H1 (cell line): ENCODE results near the gene GPR37. TPM values are rescaled to one million over a fixed set of nuclear protein-coding genes. Genes with fewer than 3 reads are reported as not detected.

ENCODE experiments used
- CTCF ChIA-PET: fragments of 300-600 bp; sonication (Branson Sonifier 250); formaldehyde crosslinking; loops from one replicate; lab custom pipeline; 2021; ENCODE audit not compliant: partially characterized antibody; lab: Charles Lee
- POLR2A ChIA-PET: fragments of 300-600 bp; sonication (Branson Sonifier 250); formaldehyde crosslinking; loops from one replicate; lab custom pipeline; 2021; ENCODE audit warnings: inconsistent platforms; ENCODE audit not compliant: partially characterized antibody; lab: Charles Lee
- DNase-seq, 2 experiments: peaks; one replicate each; pipeline versions ENCODE4 v3.0.0 to v3.0.0-alpha.2; 2010 to 2022; ENCODE audit warnings: low spot score in 2 of 2, low read depth in 1 of 2, mixed read lengths in 1 of 2
- FAIRE-seq: peaks from 2 replicates; lab custom pipeline; 2011; peaks lifted over from hg19 to GRCh38; lab: Jason Lieb, UNC
- H2AFZ ChIP-seq: 2 replicates; pipeline ENCODE4 v1.8.1; 2012; ENCODE audit warnings: low read length, inconsistent platforms
- H2AK5ac ChIP-seq: 2 replicates; pipeline ENCODE4 v1.6.1; 2013; ENCODE audit warnings: low read depth, low read length
- H2BK120ac ChIP-seq: replicated peaks from 2 replicates; pipeline ENCODE3; 2013; ENCODE audit warnings: low read depth, low read length, inconsistent platforms
- H2BK12ac ChIP-seq: 2 replicates; pipeline ENCODE4 v1.6.1; 2013; ENCODE audit warnings: low read depth, low read length
- H2BK15ac ChIP-seq: 2 replicates; pipeline ENCODE4 v1.6.1; 2013; ENCODE audit warnings: low read length
- H2BK20ac ChIP-seq: 2 replicates; pipeline ENCODE4 v1.6.1; 2013; ENCODE audit warnings: low read length
- H2BK5ac ChIP-seq: 2 replicates; pipeline ENCODE4 v1.6.1; 2013; ENCODE audit warnings: low read depth, low read length
- H3K14ac ChIP-seq: 2 replicates; pipeline ENCODE4 v1.6.1; 2013; ENCODE audit warnings: inconsistent platforms; ENCODE audit not compliant: insufficient read length
- H3K18ac ChIP-seq: 2 replicates; pipeline ENCODE4 v1.6.1; 2013; ENCODE audit warnings: low read length; ENCODE audit errors: extremely low read depth
- H3K23ac ChIP-seq: 2 replicates; pipeline ENCODE4 v1.6.1; 2013; ENCODE audit warnings: inconsistent platforms; ENCODE audit not compliant: insufficient read length
- H3K23me2 ChIP-seq: 2 replicates; pipeline ENCODE4 v1.6.1; 2013; ENCODE audit warnings: low read depth, low read length
- H3K27ac ChIP-seq: 2 replicates; pipeline ENCODE4 v1.6.1; 2011; ENCODE audit warnings: low read depth, low read length, inconsistent platforms
- H3K27me3 ChIP-seq, 4 experiments: replicated peaks in 1 of 4; 1 replicate in 1 of 4; 2 replicates in 3 of 4; pipeline versions ENCODE4 v1.6.1 to v1.8.1; 2011 to 2013; ENCODE audit warnings: low read length in 3 of 4, mild to moderate bottlenecking in 3 of 4, inconsistent platforms in 2 of 4, mixed read lengths in 2 of 4, moderate library complexity in 1 of 4; ENCODE audit not compliant: control insufficient read depth in 3 of 4, insufficient read depth in 3 of 4; ENCODE audit errors: extremely low read depth in 1 of 4
- H3K36me3 ChIP-seq, 4 experiments: 2 replicates each; pipeline versions ENCODE4 v1.6.1 to v1.8.1; 2011 to 2013; ENCODE audit warnings: mild to moderate bottlenecking in 4 of 4, low read length in 3 of 4, moderate library complexity in 2 of 4, control low read depth in 1 of 4, inconsistent platforms in 1 of 4; ENCODE audit not compliant: insufficient read depth in 4 of 4, control insufficient read depth in 2 of 4
- H3K4ac ChIP-seq: replicated peaks from 2 replicates; pipeline ENCODE3; 2013; ENCODE audit warnings: low read length, low read depth, mixed read lengths, inconsistent platforms; ENCODE audit not compliant: insufficient read length
- H3K4me1 ChIP-seq, 4 experiments: replicated peaks in 1 of 4; 1 replicate in 1 of 4; 2 replicates in 3 of 4; pipeline versions ENCODE4 v1.6.1 to v1.8.1; 2011 to 2013; ENCODE audit warnings: low read length in 3 of 4, inconsistent platforms in 2 of 4, mixed read lengths in 1 of 4; ENCODE audit not compliant: insufficient read depth in 4 of 4, control insufficient read depth in 3 of 4
- H3K4me2 ChIP-seq, 2 experiments: 2 replicates each; pipeline versions ENCODE4 v1.6.1 to v1.8.1; 2011 to 2013; ENCODE audit warnings: low read depth in 2 of 2, low read length in 2 of 2, control low read depth in 1 of 2, inconsistent platforms in 1 of 2, mild to moderate bottlenecking in 1 of 2; ENCODE audit not compliant: insufficient read depth in 1 of 2
- H3K4me3 ChIP-seq, 4 experiments: fragments of 200-600, 300-600 bp in 1 of 4; sonication (generic), shearing (Covaris generic), sonication (Bioruptor Twin) in 1 of 4; 2 replicates each; pipeline versions ENCODE4 v1.5.1 to v1.8.1; 2011 to 2016; ENCODE audit warnings: low read length in 4 of 4, low read depth in 3 of 4, control low read depth in 2 of 4, inconsistent platforms in 2 of 4, mild to moderate bottlenecking in 2 of 4, mixed read lengths in 1 of 4, moderate library complexity in 1 of 4; ENCODE audit not compliant: insufficient read depth in 2 of 4; ENCODE audit errors: extremely low read depth in 1 of 4
- H3K56ac ChIP-seq: replicated peaks from 2 replicates; pipeline ENCODE3; 2013; ENCODE audit warnings: low read depth, mild to moderate bottlenecking, mixed read lengths, low read length, inconsistent platforms; ENCODE audit not compliant: insufficient read length
- H3K79me1 ChIP-seq: 2 replicates; pipeline ENCODE4 v1.6.1; 2013; ENCODE audit warnings: low read depth, low read length, control low read depth
- H3K79me2 ChIP-seq, 2 experiments: 2 replicates each; pipeline versions ENCODE4 v1.6.1 to v1.8.1; 2012 to 2013; ENCODE audit warnings: low read length in 2 of 2, mild to moderate bottlenecking in 2 of 2, inconsistent platforms in 1 of 2; ENCODE audit not compliant: insufficient read depth in 2 of 2, control insufficient read depth in 1 of 2
- H3K9ac ChIP-seq, 4 experiments: replicated peaks in 1 of 4; 1 replicate in 1 of 4; 2 replicates in 3 of 4; pipeline versions ENCODE4 v1.6.1 to v1.8.1; 2011 to 2013; ENCODE audit warnings: low read depth in 3 of 4, low read length in 3 of 4, control low read depth in 2 of 4, mild to moderate bottlenecking in 2 of 4, moderate library complexity in 2 of 4, inconsistent platforms in 1 of 4; ENCODE audit errors: extremely low read depth in 1 of 4
- H3K9me3 ChIP-seq, 2 experiments: 2 replicates each; pipeline versions ENCODE4 v1.6.1 to v1.8.1; 2012 to 2013; ENCODE audit warnings: mild to moderate bottlenecking in 2 of 2, moderate library complexity in 2 of 2, control low read depth in 1 of 2, inconsistent platforms in 1 of 2, low read depth in 1 of 2, low read length in 1 of 2, mixed read lengths in 1 of 2; ENCODE audit not compliant: insufficient read depth in 2 of 2
- H4K20me1 ChIP-seq, 2 experiments: replicated peaks in 1 of 2; 2 replicates each; pipeline versions ENCODE3 to v1.8.1; 2011 to 2013; ENCODE audit warnings: inconsistent platforms in 2 of 2, low read length in 2 of 2, mild to moderate bottlenecking in 1 of 2; ENCODE audit not compliant: insufficient read depth in 2 of 2, control insufficient read depth in 1 of 2
- H4K5ac ChIP-seq: 2 replicates; pipeline ENCODE4 v1.6.1; 2013; ENCODE audit warnings: low read length, low read depth, mixed read lengths, inconsistent platforms; ENCODE audit not compliant: insufficient read length
- H4K8ac ChIP-seq: 2 replicates; pipeline ENCODE4 v1.8.0; 2013; ENCODE audit warnings: mild to moderate bottlenecking, moderate library complexity, low read length, inconsistent platforms; ENCODE audit not compliant: insufficient read depth; ENCODE audit errors: extremely low read depth
- H4K91ac ChIP-seq: replicated peaks from 2 replicates; pipeline ENCODE3; 2013; ENCODE audit warnings: low read length, mixed read lengths, inconsistent platforms; ENCODE audit not compliant: insufficient read length
- KDM4A ChIP-seq: IDR thresholded peaks from one replicate; pipeline ENCODE4 v1.7.1; 2012; ENCODE audit warnings: low read depth, mild to moderate bottlenecking, moderate library complexity, low read length, inconsistent platforms; ENCODE audit not compliant: severe bottlenecking
- WGBS, 2 experiments: shearing (Covaris generic) in 1 of 2; methylation state at CpG; one replicate each; pipeline versions ENCODE4 v1.1.6 to v1.1.7; 2013 to 2015; ENCODE audit warnings: low lambda C conversion rate in 2 of 2, mixed read lengths in 2 of 2, inconsistent platforms in 1 of 2, low coverage in 1 of 2, missing lambda C conversion rate in 1 of 2; ENCODE audit not compliant: insufficient replicate concordance in 2 of 2, insufficient coverage in 1 of 2, insufficient read length in 1 of 2; ENCODE audit errors: extremely low coverage in 1 of 2, missing lambda C conversion rate in 1 of 2; 5-methylcytosine and 5-hydroxymethylcytosine counted together
- polyA plus RNA-seq, 7 experiments: library from polyadenylated mRNA; depleted of rRNA in 3 of 7; stranded (reverse) in 5 of 7; unstranded in 2 of 7; fragments of >200 nt in 5 of 7; fragments of 200-250 nt in 2 of 7; gene quantifications; 1 replicate in 5 of 7; 2 replicates in 1 of 7; 4 replicates in 1 of 7; pipeline versions ENCODE4 v1.2.1 to v1.2.3, GENCODE V29; 2011 to 2013; ENCODE audit warnings: missing spikeins in 2 of 7, mixed read lengths in 2 of 7
- total RNA-seq: library from RNA; stranded (reverse); fragmentation: NEBNext Ultra II Directional; extraction: Animal tissue kit (Norgen Biotek cat#: 25700); gene quantifications from 2 replicates; pipeline ENCODE4 v1.2.1, GENCODE V29; 2021

Gene GPR37
- total and polyA plus RNA-seq, 2 of the 8 experiments (the other 6 are each of a cell fraction or from before 2014, with no cell fraction given): 1.5 to 17.4 TPM

DNA sequence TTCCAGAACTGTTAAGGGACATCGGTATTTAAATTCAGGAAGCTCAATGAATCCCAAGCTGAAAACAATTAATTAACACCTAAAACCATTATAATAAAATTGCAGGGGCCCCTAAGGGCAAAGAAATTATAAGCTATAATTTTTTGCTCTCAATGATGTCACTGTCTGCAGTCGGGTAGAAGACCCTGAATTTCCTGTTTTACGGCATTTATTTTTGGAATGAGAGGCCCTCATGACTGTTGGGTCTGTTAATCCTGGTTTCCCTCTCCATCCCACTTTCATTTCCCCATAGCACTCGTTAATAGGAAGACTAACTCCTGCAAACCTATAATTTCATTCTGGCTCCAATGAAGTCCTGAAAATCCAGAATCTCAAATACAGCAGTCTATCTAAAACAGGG is 25.8 kb upstream of the GPR37 start:
- CTCF ChIA-PET: interaction anchor here (0.5 to 1.2 kb wide), 3 partner anchors 38 to 678 kb away, joined by 3 to 4 read pairs (median 3); no protein-coding TSS in a partner anchor
- no peak for DNase-seq
- Histone ChIP-seq H2BK15ac (no peak overlapping the region), H3K27me3 (no peaks in the 10 kb centered on the region), H2BK120ac (no peak overlapping the region), H3K4me3 (no peak overlapping the region), H3K36me3 (no peaks in the 10 kb centered on the region), H2AFZ (no peak overlapping the region), H4K5ac (no peak overlapping the region), H2BK20ac (no peak overlapping the region), H4K8ac (no peak overlapping the region), H4K91ac (no peak overlapping the region), H3K9ac (no peak overlapping the region), H2BK5ac (no peak overlapping the region), H3K23ac (no peak overlapping the region), H3K79me2 (no peaks in the 10 kb centered on the region), H2AK5ac (no peak overlapping the region), H3K14ac (no peak overlapping the region), H3K9me3 (no peaks in the 10 kb centered on the region), H3K79me1 (no peaks in the 10 kb centered on the region), H3K4me2 (no peak overlapping the region), H4K20me1 (no peaks in the 10 kb centered on the region), H2BK12ac (no peak overlapping the region), H3K18ac (no peak overlapping the region), H3K23me2 (no peaks in the 10 kb centered on the region; the same call in 1 of the 2 replicates), H3K56ac (no peak overlapping the region), H3K27ac (no peak overlapping the region), H3K4ac (no peak overlapping the region), H3K4me1 (no peaks in the 10 kb centered on the region)
- no peak for FAIRE-seq
- POLR2A ChIA-PET: no interaction called here
- 87% methylated on average over 4 of the region's 4 CpGs; no CpG with 5 or more reads in 1 of the 2 experiments for WGBS, 2 experiments
- TF ChIP-seq KDM4A: no peak
